WTC11 (cell line): ENCODE measurements around the gene DTX1.

Source experiments
- ATF2 ChIP-seq: sonication (generic); formaldehyde crosslinking; IDR thresholded peaks from 2 replicates; pipeline ENCODE4 v1.8.1; 2022; ENCODE audit warnings: low read depth, missing genetic modification reagents, borderline replicate concordance
- CREB1 ChIP-seq: sonication (generic); formaldehyde crosslinking; IDR thresholded peaks from 2 replicates; pipeline ENCODE4 v1.8.0; 2023; ENCODE audit warnings: mild to moderate bottlenecking, missing genetic modification reagents
- CTCF ChIP-seq: fragments of 200-600 bp; IDR thresholded peaks from 2 replicates; pipeline ENCODE4 v1.8.0; 2022; ENCODE audit warnings: antibody characterized with exemption
- ESRRA ChIP-seq: sonication (generic); formaldehyde crosslinking; IDR thresholded peaks from 2 replicates; pipeline ENCODE4 v1.8.1; 2022; ENCODE audit warnings: mild to moderate bottlenecking, missing genetic modification reagents, borderline replicate concordance
- ETV6 ChIP-seq: sonication (generic); formaldehyde crosslinking; IDR thresholded peaks from 2 replicates; pipeline ENCODE4 v1.8.1; 2022; ENCODE audit warnings: mild to moderate bottlenecking, missing genetic modification reagents
- TEAD4 ChIP-seq: sonication (generic); formaldehyde crosslinking; IDR thresholded peaks from 2 replicates; pipeline ENCODE4 v1.8.0; 2022; ENCODE audit warnings: mild to moderate bottlenecking, missing genetic modification reagents
- ZBTB43 ChIP-seq: sonication (generic); formaldehyde crosslinking; IDR thresholded peaks from 2 replicates; pipeline ENCODE4 v1.8.1; 2023; ENCODE audit warnings: mild to moderate bottlenecking, missing genetic modification reagents
- TF ChIP-seq, protein P1 (sequence below): sonication (generic); formaldehyde crosslinking; IDR thresholded peaks from 2 replicates; pipeline ENCODE4 v1.8.0; 2022; ENCODE audit warnings: mild to moderate bottlenecking, missing genetic modification reagents
- TF ChIP-seq, protein P2 (sequence below): sonication (generic); formaldehyde crosslinking; IDR thresholded peaks from 2 replicates; pipeline ENCODE4 v1.8.0; 2022; ENCODE audit warnings: mild to moderate bottlenecking, missing genetic modification reagents

- TF ChIP-seq ZBTB43 (CRISPR knock-in tag) = no peak
- TF ChIP-seq ETV6 (CRISPR knock-in tag) = no peak
- no peak for TF ChIP-seq ATF2 (CRISPR knock-in tag)
- no peak for TF ChIP-seq CTCF
- TF ChIP-seq ESRRA = no peak
- TF ChIP-seq, protein P1, sequence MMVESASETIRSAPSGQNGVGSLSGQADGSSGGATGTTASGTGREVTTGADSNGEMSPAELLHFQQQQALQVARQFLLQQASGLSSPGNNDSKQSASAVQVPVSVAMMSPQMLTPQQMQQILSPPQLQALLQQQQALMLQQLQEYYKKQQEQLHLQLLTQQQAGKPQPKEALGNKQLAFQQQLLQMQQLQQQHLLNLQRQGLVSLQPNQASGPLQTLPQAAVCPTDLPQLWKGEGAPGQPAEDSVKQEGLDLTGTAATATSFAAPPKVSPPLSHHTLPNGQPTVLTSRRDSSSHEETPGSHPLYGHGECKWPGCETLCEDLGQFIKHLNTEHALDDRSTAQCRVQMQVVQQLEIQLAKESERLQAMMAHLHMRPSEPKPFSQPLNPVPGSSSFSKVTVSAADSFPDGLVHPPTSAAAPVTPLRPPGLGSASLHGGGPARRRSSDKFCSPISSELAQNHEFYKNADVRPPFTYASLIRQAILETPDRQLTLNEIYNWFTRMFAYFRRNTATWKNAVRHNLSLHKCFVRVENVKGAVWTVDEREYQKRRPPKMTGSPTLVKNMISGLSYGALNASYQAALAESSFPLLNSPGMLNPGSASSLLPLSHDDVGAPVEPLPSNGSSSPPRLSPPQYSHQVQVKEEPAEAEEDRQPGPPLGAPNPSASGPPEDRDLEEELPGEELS (CRISPR knock-in tag) = no peak
- TF ChIP-seq, protein P2, sequence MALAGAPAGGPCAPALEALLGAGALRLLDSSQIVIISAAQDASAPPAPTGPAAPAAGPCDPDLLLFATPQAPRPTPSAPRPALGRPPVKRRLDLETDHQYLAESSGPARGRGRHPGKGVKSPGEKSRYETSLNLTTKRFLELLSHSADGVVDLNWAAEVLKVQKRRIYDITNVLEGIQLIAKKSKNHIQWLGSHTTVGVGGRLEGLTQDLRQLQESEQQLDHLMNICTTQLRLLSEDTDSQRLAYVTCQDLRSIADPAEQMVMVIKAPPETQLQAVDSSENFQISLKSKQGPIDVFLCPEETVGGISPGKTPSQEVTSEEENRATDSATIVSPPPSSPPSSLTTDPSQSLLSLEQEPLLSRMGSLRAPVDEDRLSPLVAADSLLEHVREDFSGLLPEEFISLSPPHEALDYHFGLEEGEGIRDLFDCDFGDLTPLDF (CRISPR knock-in tag) = no peak
- no peak for TF ChIP-seq CREB1 (CRISPR knock-in tag)
- no peak for TF ChIP-seq TEAD4 (CRISPR knock-in tag)
Measured at GRCh38 chr12:113114447-113115178, 58.1 kb downstream of the DTX1 start.
